Measurements from ENCODE around the gene MPG.
A peak's percentile ranks its signal among the peaks of the same experiment; 100 is the strongest.
"Not testable (repeated sequence)": the region's sequence is repeated elsewhere in the genome, so short reads cannot be mapped to it uniquely, and the experiment has no call there.

The MPG gene
- 12.3 to 30.0 reads per million in 2 donors for total RNA-seq

- DNase-seq = peak; percentile 75
These were observed at the start of gene MPG for GRCh38 chr16:77807-78443. Gene MPG, plus strand, starts transcription at chr16:78225. Its CDS starts 85 bp downstream, at chr16:78310.

GRCh38 chr16:30627-31026, 47.4 kb upstream of the MPG start:
- DNase-seq = not testable (repeated sequence)

- not testable (repeated sequence) for DNase-seq
These were observed 44.7 kb upstream of the MPG start for GRCh38 chr16:33154-33876.

GRCh38 chr16:33877-34647, 44.0 kb upstream of the MPG start:
- no peak for DNase-seq

GRCh38 chr16:34648-34987, 43.4 kb upstream of the MPG start:
- DNase-seq = no peak

- DNase-seq = no peak
These were observed 42.9 kb upstream of the MPG start for GRCh38 chr16:35011-35677.

- no peak for DNase-seq
These were observed 42.2 kb upstream of the MPG start for GRCh38 chr16:35678-36305.

- no peak for DNase-seq
These were observed 41.6 kb upstream of the MPG start for GRCh38 chr16:36336-36984.

GRCh38 chr16:37511-37910, 40.5 kb upstream of the MPG start:
- DNase-seq = no peak

GRCh38 chr16:38206-38605, 39.8 kb upstream of the MPG start:
- not testable (repeated sequence) for DNase-seq

GRCh38 chr16:38941-39892, 38.8 kb upstream of the MPG start:
- DNase-seq = peak; percentile 28

- DNase-seq = no peak
These were observed 36.5 kb upstream of the MPG start for GRCh38 chr16:41439-42068.

- DNase-seq = no peak
These were observed 36.0 kb upstream of the MPG start for GRCh38 chr16:42069-42457.

- no peak for DNase-seq
These were observed 35.3 kb upstream of the MPG start for GRCh38 chr16:42691-43090.

- DNase-seq = no peak
These were observed 34.7 kb upstream of the MPG start for GRCh38 chr16:43294-43693.

- DNase-seq = no peak
These were observed 33.4 kb upstream of the MPG start for GRCh38 chr16:44655-45054.

- no peak for DNase-seq
These were observed 32.6 kb upstream of the MPG start for GRCh38 chr16:45454-45853.

GRCh38 chr16:46510-46909, 31.5 kb upstream of the MPG start:
- not testable (repeated sequence) for DNase-seq

GRCh38 chr16:47234-47633, 30.8 kb upstream of the MPG start:
- DNase-seq = no peak

- no peak for DNase-seq
These were observed 27.0 kb upstream of the MPG start for GRCh38 chr16:50769-51591.
